HG03095 (cell line): ENCODE data around the gene ENTPD1.

Experiments
- ATAC-seq: cut with Tn5 transposase; IDR thresholded peaks from one replicate; pipeline ENCODE4 v1.9.1; 2021; ENCODE audit warnings: moderate library complexity; ENCODE audit not compliant: unreplicated experiment

ENTPD1 gene

GRCh38 chr10:95821720-95822119, 65.8 kb downstream of the ENTPD1 start:
- ATAC-seq: no peak

GRCh38 chr10:95830044-95830443, 74.1 kb downstream of the ENTPD1 start:
- no peak for ATAC-seq

DNA sequence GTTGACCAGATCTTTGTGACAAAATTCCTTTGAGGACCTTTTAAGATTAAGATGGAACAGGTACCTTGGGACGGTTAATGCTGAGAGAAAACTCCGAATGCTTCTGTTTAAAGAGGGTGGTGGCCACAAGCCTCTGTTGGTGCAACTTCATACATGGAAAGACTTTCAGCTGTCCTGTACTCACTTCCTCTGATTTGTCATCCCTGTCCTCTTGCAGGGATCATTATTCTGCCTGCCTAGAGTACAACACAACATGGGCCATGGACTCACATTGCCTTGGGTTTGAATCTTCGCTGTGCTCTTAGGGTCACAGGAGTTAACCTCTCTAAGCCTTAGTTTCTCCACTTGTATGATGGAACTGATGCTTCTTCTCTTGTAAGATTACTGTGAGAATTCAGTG, 75.1 kb downstream of the ENTPD1 start:
- no peak for ATAC-seq

DNA sequence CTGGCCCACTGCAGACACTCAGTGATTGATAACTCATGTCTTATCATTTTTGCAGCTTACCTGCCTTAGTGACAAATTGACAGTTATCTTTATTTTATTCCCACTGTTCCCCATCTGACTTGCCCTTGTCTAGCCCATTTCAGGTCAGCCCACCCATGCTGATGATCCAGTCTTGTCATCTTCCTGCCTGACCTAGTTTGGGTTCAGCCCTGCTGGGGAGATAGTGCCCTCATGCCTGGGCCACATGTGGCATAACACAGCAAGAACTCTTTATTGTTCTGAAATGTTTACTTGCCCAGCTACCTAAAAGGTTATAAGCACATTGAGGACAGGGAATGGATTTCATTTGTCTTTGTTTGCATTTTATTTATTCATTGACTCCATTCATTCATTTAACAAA, 75.6 kb downstream of the ENTPD1 start:
- ATAC-seq: no peak

DNA sequence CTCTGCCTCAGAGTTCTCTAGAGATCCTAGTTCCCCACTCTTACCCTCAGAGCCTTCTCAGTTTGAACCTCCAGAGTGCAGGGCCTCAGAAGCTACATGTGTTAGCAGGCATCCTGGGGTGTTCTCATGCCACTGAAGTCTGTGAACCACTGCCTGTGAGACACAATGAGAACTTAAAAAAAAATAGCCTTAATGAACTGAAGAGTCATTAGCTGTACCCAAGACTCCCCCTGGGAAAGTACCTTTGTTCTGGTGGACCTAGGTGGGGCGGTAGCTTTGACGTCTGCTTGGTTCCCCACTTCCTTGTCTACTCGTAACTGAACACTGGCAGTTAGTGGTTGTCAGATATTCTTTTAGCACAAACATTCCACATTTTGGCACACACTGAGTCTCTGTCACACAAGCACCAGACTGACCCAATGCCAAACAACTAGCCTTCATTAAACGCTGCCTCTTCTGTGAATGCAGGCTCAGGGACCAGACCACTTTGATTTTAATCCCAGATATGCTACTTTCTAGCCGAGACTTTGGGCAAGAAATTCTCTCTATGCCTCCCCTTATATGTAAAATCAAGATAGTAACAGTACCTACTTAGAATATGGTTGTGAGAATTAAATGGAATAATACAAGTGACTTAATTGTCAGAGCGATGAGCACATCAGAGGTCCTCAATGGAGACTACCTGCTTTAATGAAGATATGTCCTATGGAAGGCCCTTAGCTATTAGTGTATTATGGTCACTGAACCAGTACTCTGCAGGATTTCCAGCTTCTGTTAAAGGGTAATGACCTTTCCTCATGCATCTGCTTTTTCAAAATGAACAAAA, 76.5 kb downstream of the ENTPD1 start:
- ATAC-seq: peak; percentile 83

- ATAC-seq: no peak
Observed at GRCh38 chr10:95833042-95833610, 77.2 kb downstream of the ENTPD1 start.

DNA sequence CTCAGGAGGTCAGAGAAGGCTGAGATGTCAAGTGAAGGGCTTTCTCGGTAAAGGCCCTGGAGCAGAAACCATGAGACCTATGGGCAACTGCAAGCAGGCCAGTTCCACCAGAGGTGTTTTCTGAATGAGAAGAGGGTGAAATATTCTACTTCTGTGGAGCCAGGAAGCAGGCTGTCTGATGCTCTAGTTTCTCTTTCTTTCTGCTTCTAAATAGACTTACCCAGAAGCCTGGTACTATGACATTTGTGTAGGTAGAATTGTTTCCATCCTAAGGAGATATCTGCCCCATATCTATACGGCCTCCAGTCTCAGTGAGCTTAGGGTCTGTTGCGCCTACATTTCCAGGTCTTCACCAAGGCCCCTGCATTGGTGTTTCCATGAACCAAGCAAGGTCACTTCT, 78.4 kb downstream of the ENTPD1 start:
- no peak for ATAC-seq

GRCh38 chr10:95835149-95835860, 79.3 kb downstream of the ENTPD1 start:
- no peak for ATAC-seq

GRCh38 chr10:95835911-95836310, 79.9 kb downstream of the ENTPD1 start:
- no peak for ATAC-seq

DNA sequence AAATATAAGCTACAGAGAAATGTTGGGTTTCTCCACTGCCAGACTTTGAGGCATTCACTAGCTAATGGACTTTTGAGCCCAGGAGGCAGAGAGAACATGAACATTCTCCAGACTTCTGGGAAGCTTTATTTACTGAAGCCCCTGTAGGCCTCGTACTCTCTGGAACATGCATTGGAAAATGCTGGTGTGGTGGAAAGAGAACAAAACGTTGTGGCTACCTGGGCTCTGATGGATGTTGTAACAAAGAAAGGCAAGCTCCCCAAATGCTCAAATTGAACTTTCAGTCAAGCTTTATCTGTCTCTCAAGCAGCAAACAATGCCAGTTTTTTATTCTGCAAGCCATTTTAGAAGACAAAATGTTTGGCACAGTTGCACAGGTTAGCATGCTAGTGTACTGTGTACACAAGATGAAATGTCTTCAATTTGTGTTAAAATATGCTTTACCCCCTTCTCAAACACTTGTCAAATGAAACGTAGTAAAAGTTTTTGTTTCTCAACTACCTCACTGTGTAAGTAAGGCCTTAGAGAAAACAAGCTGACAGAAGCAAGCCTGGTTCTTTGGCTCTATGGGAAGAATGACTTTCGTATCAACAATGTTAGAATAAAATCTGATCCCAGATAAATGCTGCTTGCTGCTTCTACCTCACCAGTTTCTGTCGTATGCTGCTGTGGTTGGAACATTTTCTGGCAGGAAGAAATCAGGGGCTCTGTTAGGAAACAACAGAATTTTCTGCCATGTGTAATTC, 80.8 kb downstream of the ENTPD1 start:
- ATAC-seq: no peak

DNA sequence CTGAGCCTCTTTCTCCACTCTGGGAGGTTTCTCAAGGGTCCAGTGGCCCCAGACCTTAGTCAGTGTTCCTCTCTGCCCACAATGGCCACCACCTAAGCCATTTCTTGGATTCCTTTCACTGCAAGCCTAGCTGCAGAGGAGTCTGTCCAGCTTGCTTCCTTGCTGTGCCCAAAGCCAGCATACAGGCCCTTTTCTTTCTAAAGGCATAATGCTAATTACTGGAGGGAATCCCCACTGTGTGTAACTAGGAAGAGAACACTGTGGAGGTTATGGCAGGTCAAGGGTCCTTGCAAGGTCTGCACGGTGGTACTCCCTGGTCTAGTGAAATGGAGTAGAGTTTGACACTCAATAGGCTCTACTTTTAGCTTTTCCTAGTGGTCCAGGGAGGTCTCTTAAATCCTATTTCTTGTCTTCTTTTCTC, 81.4 kb downstream of the ENTPD1 start:
- ATAC-seq: no peak

DNA sequence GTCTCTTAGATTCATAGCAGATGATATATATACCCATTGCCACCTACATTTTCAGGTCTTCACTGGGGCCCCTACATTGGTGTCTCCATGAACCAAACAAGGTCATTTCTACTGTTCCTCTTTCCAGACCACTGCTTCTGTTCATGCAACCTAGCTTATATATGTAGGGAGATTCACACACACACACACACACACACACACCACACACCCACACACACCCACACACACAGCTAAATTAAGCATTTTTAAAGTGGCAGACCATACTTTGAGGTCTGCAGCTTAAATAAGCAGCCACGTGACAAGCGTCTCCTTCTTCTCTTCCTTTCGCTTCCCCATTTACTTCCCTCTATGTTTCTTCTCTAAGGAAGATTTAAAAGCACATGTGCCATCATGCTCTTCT, 81.8 kb downstream of the ENTPD1 start:
- no peak for ATAC-seq

GRCh38 chr10:95840121-95840520, 84.2 kb downstream of the ENTPD1 start:
- no peak for ATAC-seq

GRCh38 chr10:95840681-95841080, 84.7 kb downstream of the ENTPD1 start:
- ATAC-seq: no peak

DNA sequence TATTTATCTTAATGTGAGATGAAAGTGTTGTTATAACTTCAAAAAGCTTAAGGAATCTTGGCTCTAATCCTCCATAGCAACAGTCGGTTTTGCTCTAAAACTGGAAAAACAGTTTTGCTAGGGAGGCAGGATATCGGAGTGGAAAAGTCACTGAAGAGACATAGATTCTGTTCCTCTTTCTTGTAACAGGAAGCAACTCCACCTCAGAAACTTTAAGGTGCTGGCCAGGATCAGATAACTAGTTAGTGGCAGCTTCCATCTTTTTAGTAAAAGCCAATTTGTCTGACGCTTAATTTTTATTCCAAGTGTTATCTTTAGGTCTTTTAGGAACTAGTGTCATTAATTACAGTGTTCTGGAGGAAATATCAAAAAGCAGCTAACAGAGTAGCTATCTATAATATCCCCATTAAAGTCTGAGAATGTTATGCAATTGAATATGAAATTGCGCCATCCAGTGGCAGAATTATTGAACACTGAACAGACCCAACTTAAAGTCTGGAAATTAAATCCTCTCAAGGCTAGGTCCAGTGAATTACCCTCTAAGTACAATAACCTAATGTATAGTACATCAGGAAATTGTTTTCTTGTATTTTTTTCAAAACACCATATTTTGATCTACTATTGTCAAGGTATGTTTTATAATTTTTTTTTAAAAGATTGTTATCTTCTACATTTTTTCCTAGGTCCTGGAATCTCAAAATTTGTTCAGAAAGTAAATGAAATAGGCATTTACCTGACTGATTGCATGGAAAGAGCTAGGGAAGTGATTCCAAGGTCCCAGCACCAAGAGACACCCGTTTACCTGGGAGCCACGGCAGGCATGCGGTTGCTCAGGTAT, 85.9 kb downstream of the ENTPD1 start:
- peak; percentile 44 for ATAC-seq

DNA sequence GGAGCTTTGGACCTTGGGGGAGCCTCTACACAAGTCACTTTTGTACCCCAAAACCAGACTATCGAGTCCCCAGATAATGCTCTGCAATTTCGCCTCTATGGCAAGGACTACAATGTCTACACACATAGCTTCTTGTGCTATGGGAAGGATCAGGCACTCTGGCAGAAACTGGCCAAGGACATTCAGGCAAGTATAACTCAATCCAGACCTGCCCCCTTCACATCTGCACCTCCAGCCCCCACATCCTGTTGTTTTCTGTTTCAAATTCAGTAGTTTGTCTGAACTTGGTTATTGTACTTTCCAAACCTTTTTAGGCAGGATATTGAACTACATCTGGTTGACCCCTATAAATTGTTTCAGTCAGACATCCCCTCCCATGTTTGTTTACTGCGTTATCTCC, 89.4 kb downstream of the ENTPD1 start:
- ATAC-seq: no peak

DNA sequence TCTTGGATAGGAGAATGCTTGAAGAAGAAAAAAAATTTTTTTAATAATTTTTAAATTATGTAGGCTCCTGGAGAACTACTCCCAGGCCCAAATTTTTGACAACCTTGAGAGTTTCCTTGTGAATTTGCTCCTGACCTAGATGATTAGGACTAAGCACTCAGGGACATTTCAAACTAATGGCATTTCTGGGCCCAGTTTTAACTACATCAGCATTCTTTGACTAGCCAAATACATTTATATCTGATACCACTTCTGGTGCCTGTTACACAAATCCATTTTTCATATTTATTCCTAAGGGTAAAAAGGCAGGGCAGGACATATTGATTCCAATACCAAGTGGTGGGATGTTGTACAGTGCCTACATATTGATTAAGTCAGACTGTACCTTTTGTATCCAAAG, 91.0 kb downstream of the ENTPD1 start:
- no peak for ATAC-seq

- ATAC-seq: no peak
Observed at GRCh38 chr10:95848841-95849240, 92.9 kb downstream of the ENTPD1 start.

- no peak for ATAC-seq
Observed at GRCh38 chr10:95850791-95851190, 94.8 kb downstream of the ENTPD1 start.

DNA sequence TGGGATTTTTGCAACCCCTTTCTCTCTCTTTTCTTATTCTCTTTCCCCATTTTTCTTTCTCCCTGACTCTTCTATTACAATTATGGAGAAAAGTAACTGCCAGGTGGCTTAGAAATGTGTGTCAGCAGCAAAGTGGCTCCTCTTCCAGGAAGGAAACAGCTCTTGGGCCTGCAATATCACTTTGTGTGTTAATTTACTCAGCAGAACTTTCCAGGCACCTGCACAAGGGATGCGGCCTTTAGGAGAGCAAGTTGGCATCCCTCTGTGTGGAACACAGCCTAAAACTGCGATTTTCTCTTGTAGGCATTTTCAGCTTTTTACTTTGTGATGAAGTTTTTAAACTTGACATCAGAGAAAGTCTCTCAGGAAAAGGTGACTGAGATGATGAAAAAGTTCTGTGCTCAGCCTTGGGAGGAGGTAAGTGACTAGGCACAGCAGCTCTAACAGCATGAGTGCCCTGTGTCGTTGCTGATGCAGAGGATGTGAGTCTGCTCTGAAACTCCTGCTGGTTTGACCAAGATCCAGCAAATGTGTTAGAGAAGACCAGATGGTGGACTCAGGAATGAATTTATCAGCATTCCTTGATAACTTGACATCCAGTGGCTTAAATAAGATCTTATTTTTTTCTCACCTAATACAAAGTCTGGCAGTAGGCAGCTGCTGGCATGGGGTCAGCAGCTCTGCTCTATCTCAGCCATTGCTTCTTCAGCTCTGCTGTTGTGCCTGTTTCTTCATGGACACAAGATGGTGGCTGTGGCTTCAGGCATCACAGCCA, 104.4 kb downstream of the ENTPD1 start:
- ATAC-seq: no peak
